HL-60 (cell line): ENCODE results near the gene WFIKKN1.

ENCODE experiments used
- DNase-seq, 2 experiments: peaks; one replicate each; pipeline ENCODE4 v3.0.0-alpha.2; 2010 to 2020; ENCODE audit warnings: low read depth in 1 of 2, low spot score in 1 of 2
- H3K27ac ChIP-seq: fragments of 250-450 bp; sonication (Bioruptor Pico); replicated peaks from 2 replicates; pipeline ENCODE4 v1.5.1; 2020; ENCODE audit warnings: mild to moderate bottlenecking, moderate library complexity
- H3K27me3 ChIP-seq: fragments of 250-450 bp; sonication (Bioruptor Pico); 2 replicates; pipeline ENCODE4 v1.5.1; 2021; ENCODE audit warnings: mild to moderate bottlenecking, moderate library complexity; ENCODE audit not compliant: insufficient read depth, poor library complexity, severe bottlenecking
- H3K4me3 ChIP-seq: replicated peaks from 2 replicates; pipeline ENCODE4 v1.5.1; 2011; ENCODE audit warnings: mild to moderate bottlenecking, control low read depth, low read length; ENCODE audit not compliant: insufficient read depth
- CTCF ChIP-seq: IDR thresholded peaks from one replicate; pipeline ENCODE4 v1.5.1; 2011; ENCODE audit warnings: low read length, control low read depth, inconsistent platforms; ENCODE audit not compliant: insufficient read depth
- GABPA ChIP-seq: IDR thresholded peaks from 2 replicates; pipeline ENCODE4 v1.6.1; 2012; ENCODE audit warnings: low read depth
- POLR2AphosphoS5 ChIP-seq: IDR thresholded peaks from 2 replicates; pipeline ENCODE4 v1.6.1; 2012; ENCODE audit warnings: low read depth
- SPI1 ChIP-seq: IDR thresholded peaks from 2 replicates; pipeline ENCODE4 v1.6.1; 2012; ENCODE audit warnings: low read depth, mild to moderate bottlenecking, borderline replicate concordance
- TF ChIP-seq, protein P1 (sequence below): IDR thresholded peaks from 2 replicates; pipeline ENCODE4 v1.6.1; 2012; ENCODE audit warnings: low read depth; ENCODE audit not compliant: insufficient replicate concordance

The WFIKKN1 gene

DNA sequence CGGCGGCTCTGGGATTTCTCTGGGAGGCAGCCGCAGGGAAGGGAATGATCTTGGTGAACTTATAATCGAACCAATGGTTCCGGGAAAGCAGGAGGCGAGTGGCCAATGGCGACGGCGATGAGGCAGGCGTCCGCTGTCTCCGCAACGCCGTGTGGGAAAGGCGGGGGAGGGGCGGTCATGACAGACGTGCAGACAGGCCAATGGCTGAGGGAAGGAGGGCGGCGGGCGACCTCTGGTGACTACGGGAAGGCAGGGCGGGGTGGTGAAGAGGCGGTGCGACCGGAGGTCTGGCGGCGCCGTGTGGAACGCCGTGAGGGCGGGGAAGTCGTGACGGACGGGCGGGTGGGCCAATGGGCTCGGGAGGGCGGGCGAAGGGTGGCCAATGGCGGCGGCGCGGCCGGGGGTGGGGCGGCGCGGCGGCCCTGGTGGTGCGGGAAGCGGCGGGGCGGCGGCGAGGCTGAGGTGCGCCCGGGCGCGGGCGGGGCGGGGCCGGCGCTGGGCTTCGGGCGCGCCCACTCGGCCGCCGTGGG lies 41.1 kb upstream of the WFIKKN1 start, which contains the start of gene RAB40C:
TSS of gene RAB40C (plus strand) at position 409 of the 530 bp plus-strand sequence. CDS start 226 bp downstream, outside the sequence.
- no peak for TF ChIP-seq CTCF
- H3K27me3 ChIP-seq: no peaks in the 10 kb centered on the region
- H3K4me3 ChIP-seq: peak within 1 kb of the TSS; percentile 87
- DNase-seq: peak; percentile 97 to 99
- peak within 1 kb of the TSS; percentile 98 for H3K27ac ChIP-seq

- no peak for DNase-seq
- Histone ChIP-seq H3K27me3 (no peaks in the 10 kb centered on the region), H3K4me3 (peak overlapping the region; percentile 87), H3K27ac (peak overlapping the region; percentile 67)
- no peak for TF ChIP-seq POLR2AphosphoS5
- TF ChIP-seq, protein P1, sequence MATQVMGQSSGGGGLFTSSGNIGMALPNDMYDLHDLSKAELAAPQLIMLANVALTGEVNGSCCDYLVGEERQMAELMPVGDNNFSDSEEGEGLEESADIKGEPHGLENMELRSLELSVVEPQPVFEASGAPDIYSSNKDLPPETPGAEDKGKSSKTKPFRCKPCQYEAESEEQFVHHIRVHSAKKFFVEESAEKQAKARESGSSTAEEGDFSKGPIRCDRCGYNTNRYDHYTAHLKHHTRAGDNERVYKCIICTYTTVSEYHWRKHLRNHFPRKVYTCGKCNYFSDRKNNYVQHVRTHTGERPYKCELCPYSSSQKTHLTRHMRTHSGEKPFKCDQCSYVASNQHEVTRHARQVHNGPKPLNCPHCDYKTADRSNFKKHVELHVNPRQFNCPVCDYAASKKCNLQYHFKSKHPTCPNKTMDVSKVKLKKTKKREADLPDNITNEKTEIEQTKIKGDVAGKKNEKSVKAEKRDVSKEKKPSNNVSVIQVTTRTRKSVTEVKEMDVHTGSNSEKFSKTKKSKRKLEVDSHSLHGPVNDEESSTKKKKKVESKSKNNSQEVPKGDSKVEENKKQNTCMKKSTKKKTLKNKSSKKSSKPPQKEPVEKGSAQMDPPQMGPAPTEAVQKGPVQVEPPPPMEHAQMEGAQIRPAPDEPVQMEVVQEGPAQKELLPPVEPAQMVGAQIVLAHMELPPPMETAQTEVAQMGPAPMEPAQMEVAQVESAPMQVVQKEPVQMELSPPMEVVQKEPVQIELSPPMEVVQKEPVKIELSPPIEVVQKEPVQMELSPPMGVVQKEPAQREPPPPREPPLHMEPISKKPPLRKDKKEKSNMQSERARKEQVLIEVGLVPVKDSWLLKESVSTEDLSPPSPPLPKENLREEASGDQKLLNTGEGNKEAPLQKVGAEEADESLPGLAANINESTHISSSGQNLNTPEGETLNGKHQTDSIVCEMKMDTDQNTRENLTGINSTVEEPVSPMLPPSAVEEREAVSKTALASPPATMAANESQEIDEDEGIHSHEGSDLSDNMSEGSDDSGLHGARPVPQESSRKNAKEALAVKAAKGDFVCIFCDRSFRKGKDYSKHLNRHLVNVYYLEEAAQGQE: no peak
- no peak for TF ChIP-seq SPI1
- no peak for TF ChIP-seq CTCF
- no peak for TF ChIP-seq GABPA
Measured at GRCh38 chr16:590188-590814, 40.5 kb upstream of the WFIKKN1 start.

GRCh38 chr16:590815-591200 lies 40.0 kb upstream of the WFIKKN1 start:
- Histone ChIP-seq H3K4me3 (peak overlapping the region; percentile 87), H3K27ac (peak overlapping the region; percentile 67), H3K27me3 (no peaks in the 10 kb centered on the region)
- TF ChIP-seq POLR2AphosphoS5: no peak
- TF ChIP-seq, protein P1: no peak
- no peak for TF ChIP-seq CTCF
- TF ChIP-seq GABPA: no peak
- TF ChIP-seq SPI1: no peak
- no peak for DNase-seq

DNA sequence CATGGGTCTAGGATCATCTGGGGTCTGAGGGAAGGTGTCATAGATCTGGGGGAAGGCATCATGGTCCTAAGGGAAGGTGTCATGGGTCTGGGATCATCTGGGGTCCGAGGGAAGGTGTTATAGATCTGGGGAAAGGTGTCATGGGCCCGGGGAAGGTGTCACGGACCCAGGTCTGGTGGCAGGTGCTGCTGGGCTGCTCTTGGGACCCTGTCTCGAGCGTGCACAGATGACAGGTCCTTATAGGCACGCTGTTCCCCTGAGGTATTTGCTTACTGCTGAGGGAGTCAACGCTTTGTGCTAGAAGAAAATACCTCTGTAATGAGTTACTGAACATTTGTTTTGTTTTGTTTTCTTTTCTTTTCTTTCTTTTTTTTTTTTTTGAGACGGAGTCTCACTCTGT lies 39.6 kb upstream of the WFIKKN1 start:
- peak overlapping the region; percentile 87 for H3K4me3 ChIP-seq
- no peak overlapping the region; the same call in 1 of the 2 replicates for H3K27ac ChIP-seq
- TF ChIP-seq POLR2AphosphoS5: no peak
- no peaks in the 10 kb centered on the region for H3K27me3 ChIP-seq
- DNase-seq: no peak
